Liver (tissue), 9 donors: ENCODE measurements around the gene MED31. TPM values are rescaled to one million over a fixed set of nuclear protein-coding genes. Genes with fewer than 3 reads are reported as not detected.

Source experiments
- DNase-seq: peaks from one replicate; pipeline ENCODE4 v3.0.0-alpha.2; 2017; ENCODE audit warnings: low spot score
- H3K27ac ChIP-seq, 2 donors: one replicate each; pipeline ENCODE4 v1.7.0; 2013; ENCODE audit warnings: inconsistent platforms in 2 of 2, low read length in 2 of 2, control low read depth in 1 of 2, low read depth in 1 of 2, mild to moderate bottlenecking in 1 of 2
- H3K27me3 ChIP-seq, 4 donors: one replicate each; pipeline versions ENCODE4 v1.6.1 to v1.7.0; 2013; ENCODE audit warnings: low read length in 3 of 4, inconsistent platforms in 1 of 4, mild to moderate bottlenecking in 1 of 4, moderate library complexity in 1 of 4; ENCODE audit not compliant: control insufficient read depth in 4 of 4, insufficient read depth in 4 of 4
- H3K36me3 ChIP-seq, 4 donors: one replicate each; pipeline versions ENCODE4 v1.6.1 to v1.7.0; 2013; ENCODE audit warnings: low read length in 3 of 4, mild to moderate bottlenecking in 3 of 4, low read depth in 1 of 4, moderate library complexity in 1 of 4; ENCODE audit not compliant: control insufficient read depth in 4 of 4, insufficient read depth in 3 of 4
- H3K4me1 ChIP-seq, 4 donors: one replicate each; pipeline versions ENCODE4 v1.6.1 to v1.7.0; 2013; ENCODE audit warnings: low read length in 3 of 4, mild to moderate bottlenecking in 3 of 4, moderate library complexity in 1 of 4; ENCODE audit not compliant: control insufficient read depth in 4 of 4, insufficient read depth in 4 of 4
- H3K4me3 ChIP-seq, 3 donors: one replicate each; pipeline versions ENCODE4 v1.6.1 to v1.7.0; 2013; ENCODE audit warnings: low read length in 3 of 3, control low read depth in 1 of 3, low read depth in 1 of 3, mild to moderate bottlenecking in 1 of 3
- H3K9ac ChIP-seq, 2 donors: one replicate each; pipeline ENCODE4 v1.7.0; 2013; ENCODE audit warnings: low read length in 2 of 2, mild to moderate bottlenecking in 2 of 2, moderate library complexity in 2 of 2, control low read depth in 1 of 2, low read depth in 1 of 2
- H3K9me3 ChIP-seq, 4 donors: one replicate each; pipeline versions ENCODE4 v1.6.1 to v1.7.0; 2013; ENCODE audit warnings: low read length in 3 of 4; ENCODE audit not compliant: control insufficient read depth in 4 of 4
- EGR1 ChIP-seq, 2 donors: IDR thresholded peaks; 2 replicates each; pipeline ENCODE4 v1.6.1; 2016 to 2018; ENCODE audit warnings: antibody characterized with exemption in 2 of 2, low read depth in 2 of 2
- FOXA1 ChIP-seq: IDR thresholded peaks from 2 replicates; pipeline ENCODE4 v1.6.1; 2016; ENCODE audit warnings: antibody characterized with exemption
- GABPA ChIP-seq, 2 donors: IDR thresholded peaks in 1 of 2; conservative IDR thresholded peaks in 1 of 2; 2 replicates each; pipeline ENCODE4 v1.6.1; 2016; ENCODE audit warnings: antibody characterized with exemption in 2 of 2, mild to moderate bottlenecking in 1 of 2, moderate library complexity in 1 of 2
- HNF4G ChIP-seq: IDR thresholded peaks from 2 replicates; pipeline ENCODE4 v1.6.1; 2016; ENCODE audit warnings: antibody characterized with exemption
- JUND ChIP-seq, 2 donors: IDR thresholded peaks; 2 replicates each; pipeline ENCODE4 v1.6.1; 2016; ENCODE audit warnings: antibody characterized with exemption in 2 of 2
- RAD21 ChIP-seq, 2 donors: IDR thresholded peaks; 2 replicates each; pipeline ENCODE4 v1.6.1; 2016; ENCODE audit warnings: antibody characterized with exemption in 2 of 2, mild to moderate bottlenecking in 2 of 2
- SP1 ChIP-seq: IDR thresholded peaks from 2 replicates; pipeline ENCODE4 v1.6.1; 2018; ENCODE audit warnings: antibody characterized with exemption, mild to moderate bottlenecking
- TAF1 ChIP-seq: conservative IDR thresholded peaks from 2 replicates; pipeline ENCODE4 v1.6.1; 2016; ENCODE audit warnings: antibody characterized with exemption, mild to moderate bottlenecking
- YY1 ChIP-seq: IDR thresholded peaks from 2 replicates; pipeline ENCODE4 v1.6.1; 2016; ENCODE audit warnings: antibody characterized with exemption, mild to moderate bottlenecking
- WGBS: extraction: QIAGEN DNeasy Blood & Tissue Kit; methylation state at CpG from one replicate; pipeline ENCODE4 v1.1.7; 2013; 5-methylcytosine and 5-hydroxymethylcytosine counted together
- polyA plus RNA-seq, 2 donors: library from polyadenylated mRNA; stranded (reverse) in 1 of 2; unstranded in 1 of 2; fragments of 200-250 nt in 1 of 2; fragments of >200 nt in 1 of 2; fragmentation: Nextera tagmentation in 1 of 2; extraction: Ambion mirVana in 1 of 2; gene quantifications; one replicate each; pipeline versions ENCODE4 v1.2.1 to v1.2.3, GENCODE V29; 2013 to 2015
- total RNA-seq, 2 donors: library from RNA; depleted of rRNA; stranded (reverse); fragments of >200 nt; gene quantifications; one replicate each; pipeline ENCODE4 v1.2.3, GENCODE V29; 2014
- TF ChIP-seq, protein P1 (sequence below): IDR thresholded peaks from 2 replicates; pipeline ENCODE4 v1.6.1; 2016; ENCODE audit warnings: antibody characterized with exemption
- TF ChIP-seq, protein P2 (sequence below): IDR thresholded peaks from 2 replicates; pipeline ENCODE4 v1.6.1; 2016; ENCODE audit warnings: antibody characterized with exemption, mild to moderate bottlenecking
- TF ChIP-seq, protein P3 (sequence below): IDR thresholded peaks from 2 replicates; pipeline ENCODE4 v1.6.1; 2016; ENCODE audit warnings: antibody characterized with exemption
- TF ChIP-seq, protein P4 (sequence below): IDR thresholded peaks from 2 replicates; pipeline ENCODE4 v1.6.1; 2016; ENCODE audit warnings: antibody characterized with exemption
- TF ChIP-seq, protein P5 (sequence below): fragments of 150-350 bp; IDR thresholded peaks from 2 replicates; pipeline ENCODE4 v1.5.1; 2017; ENCODE audit warnings: improper control_type of control experiment, low read depth, low read length; ENCODE audit not compliant: missing input control
- donor health status: healthy.
- donor health status: healthy.
- donor health status: healthy.
- donor health status: healthy.
- donor health status: healthy.

Gene MED31
- total and polyA plus RNA-seq, 4 donors: 6.9 to 29.8 (median 8.7) TPM

DNA sequence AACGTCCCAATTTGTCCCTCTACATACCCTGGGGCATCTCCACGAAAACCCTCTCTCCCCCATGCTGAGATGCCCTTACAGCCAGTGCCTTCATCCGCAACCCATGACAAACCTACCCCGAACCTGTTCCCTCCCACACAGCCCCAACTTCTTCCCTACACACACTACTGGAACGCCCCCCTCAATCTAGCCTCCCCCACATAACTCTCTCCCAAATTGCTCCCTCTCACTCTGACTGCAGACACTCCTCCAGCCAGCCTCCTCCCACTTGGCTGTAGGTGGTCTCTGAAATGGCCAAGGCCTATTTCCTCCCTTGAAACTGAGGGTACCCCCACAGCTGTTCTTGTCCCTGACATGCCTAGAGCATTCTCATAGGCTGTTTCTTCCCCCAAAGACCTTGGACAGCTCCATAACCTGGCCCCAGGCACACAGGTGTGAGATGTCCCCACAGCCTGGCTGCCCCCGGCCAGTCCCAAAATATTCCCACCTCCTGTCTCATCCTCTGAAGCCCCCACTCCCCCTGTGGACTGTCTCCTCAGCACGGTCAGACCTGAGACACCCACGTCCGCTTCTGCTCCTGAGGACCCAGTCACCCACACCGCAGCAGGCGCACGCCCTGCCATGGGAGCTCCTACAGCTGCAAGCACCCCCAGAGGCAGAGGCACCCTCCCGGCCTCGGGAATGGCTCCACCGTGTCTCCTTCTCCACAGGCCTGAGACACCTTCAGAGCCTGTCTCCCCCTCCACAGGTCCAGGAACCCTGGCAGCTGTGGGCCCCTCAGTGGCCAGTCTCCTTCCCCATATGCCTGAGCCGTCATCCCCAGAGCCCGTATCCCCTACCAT, 14.6 kb downstream of the MED31 start:
- TF ChIP-seq, protein P1, sequence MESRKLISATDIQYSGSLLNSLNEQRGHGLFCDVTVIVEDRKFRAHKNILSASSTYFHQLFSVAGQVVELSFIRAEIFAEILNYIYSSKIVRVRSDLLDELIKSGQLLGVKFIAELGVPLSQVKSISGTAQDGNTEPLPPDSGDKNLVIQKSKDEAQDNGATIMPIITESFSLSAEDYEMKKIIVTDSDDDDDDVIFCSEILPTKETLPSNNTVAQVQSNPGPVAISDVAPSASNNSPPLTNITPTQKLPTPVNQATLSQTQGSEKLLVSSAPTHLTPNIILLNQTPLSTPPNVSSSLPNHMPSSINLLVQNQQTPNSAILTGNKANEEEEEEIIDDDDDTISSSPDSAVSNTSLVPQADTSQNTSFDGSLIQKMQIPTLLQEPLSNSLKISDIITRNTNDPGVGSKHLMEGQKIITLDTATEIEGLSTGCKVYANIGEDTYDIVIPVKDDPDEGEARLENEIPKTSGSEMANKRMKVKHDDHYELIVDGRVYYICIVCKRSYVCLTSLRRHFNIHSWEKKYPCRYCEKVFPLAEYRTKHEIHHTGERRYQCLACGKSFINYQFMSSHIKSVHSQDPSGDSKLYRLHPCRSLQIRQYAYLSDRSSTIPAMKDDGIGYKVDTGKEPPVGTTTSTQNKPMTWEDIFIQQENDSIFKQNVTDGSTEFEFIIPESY: no peak
- no peak for TF ChIP-seq SP1
- no peak for TF ChIP-seq YY1
- TF ChIP-seq, protein P2, sequence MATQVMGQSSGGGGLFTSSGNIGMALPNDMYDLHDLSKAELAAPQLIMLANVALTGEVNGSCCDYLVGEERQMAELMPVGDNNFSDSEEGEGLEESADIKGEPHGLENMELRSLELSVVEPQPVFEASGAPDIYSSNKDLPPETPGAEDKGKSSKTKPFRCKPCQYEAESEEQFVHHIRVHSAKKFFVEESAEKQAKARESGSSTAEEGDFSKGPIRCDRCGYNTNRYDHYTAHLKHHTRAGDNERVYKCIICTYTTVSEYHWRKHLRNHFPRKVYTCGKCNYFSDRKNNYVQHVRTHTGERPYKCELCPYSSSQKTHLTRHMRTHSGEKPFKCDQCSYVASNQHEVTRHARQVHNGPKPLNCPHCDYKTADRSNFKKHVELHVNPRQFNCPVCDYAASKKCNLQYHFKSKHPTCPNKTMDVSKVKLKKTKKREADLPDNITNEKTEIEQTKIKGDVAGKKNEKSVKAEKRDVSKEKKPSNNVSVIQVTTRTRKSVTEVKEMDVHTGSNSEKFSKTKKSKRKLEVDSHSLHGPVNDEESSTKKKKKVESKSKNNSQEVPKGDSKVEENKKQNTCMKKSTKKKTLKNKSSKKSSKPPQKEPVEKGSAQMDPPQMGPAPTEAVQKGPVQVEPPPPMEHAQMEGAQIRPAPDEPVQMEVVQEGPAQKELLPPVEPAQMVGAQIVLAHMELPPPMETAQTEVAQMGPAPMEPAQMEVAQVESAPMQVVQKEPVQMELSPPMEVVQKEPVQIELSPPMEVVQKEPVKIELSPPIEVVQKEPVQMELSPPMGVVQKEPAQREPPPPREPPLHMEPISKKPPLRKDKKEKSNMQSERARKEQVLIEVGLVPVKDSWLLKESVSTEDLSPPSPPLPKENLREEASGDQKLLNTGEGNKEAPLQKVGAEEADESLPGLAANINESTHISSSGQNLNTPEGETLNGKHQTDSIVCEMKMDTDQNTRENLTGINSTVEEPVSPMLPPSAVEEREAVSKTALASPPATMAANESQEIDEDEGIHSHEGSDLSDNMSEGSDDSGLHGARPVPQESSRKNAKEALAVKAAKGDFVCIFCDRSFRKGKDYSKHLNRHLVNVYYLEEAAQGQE: no peak
- TF ChIP-seq, protein P3, sequence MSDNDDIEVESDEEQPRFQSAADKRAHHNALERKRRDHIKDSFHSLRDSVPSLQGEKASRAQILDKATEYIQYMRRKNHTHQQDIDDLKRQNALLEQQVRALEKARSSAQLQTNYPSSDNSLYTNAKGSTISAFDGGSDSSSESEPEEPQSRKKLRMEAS: no peak
- TF ChIP-seq, protein P4, sequence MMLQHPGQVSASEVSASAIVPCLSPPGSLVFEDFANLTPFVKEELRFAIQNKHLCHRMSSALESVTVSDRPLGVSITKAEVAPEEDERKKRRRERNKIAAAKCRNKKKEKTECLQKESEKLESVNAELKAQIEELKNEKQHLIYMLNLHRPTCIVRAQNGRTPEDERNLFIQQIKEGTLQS: no peak
- no peak for TF ChIP-seq TAF1
- no peak for TF ChIP-seq RAD21 (IDR thresholded peaks at IDR 0.05)
- no peak for TF ChIP-seq EGR1 (IDR thresholded peaks at IDR 0.05; ENCODE audit: low read depth in 2 of 2)
- TF ChIP-seq JUND (IDR thresholded peaks at IDR 0.05): no peak
- no peak for TF ChIP-seq FOXA1
- TF ChIP-seq GABPA (IDR thresholded peaks at IDR 0.05 in 1 of 2, conservative IDR thresholded peaks at IDR 0.05 in 1 of 2): no peak
- DNase-seq: no peak
- 95% methylated on average over 17 of the region's 17 CpGs for WGBS

DNA sequence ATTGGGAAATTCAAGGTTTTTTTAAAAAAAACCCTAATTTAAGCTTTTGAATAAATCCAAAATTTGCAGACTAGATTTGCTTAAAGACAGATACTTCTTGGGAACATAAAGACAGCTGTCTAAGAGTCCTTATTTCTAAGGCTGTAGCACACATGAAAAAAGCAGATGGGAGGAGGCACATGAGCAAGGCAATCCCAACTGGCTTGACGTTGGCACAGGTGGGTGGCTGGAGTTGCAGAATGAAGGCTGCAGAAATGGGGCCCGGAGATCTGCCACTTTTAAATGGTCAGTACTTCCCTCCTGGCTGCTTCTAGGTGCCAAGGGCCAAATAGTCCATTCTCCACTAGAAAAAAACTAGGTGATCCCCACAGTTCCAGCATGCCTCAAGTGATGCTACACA, 15.3 kb downstream of the MED31 start:
- H3K9me3 ChIP-seq: no peaks in the 10 kb centered on the region
- no peak overlapping the region for H3K4me3 ChIP-seq
- TF ChIP-seq, protein P5, sequence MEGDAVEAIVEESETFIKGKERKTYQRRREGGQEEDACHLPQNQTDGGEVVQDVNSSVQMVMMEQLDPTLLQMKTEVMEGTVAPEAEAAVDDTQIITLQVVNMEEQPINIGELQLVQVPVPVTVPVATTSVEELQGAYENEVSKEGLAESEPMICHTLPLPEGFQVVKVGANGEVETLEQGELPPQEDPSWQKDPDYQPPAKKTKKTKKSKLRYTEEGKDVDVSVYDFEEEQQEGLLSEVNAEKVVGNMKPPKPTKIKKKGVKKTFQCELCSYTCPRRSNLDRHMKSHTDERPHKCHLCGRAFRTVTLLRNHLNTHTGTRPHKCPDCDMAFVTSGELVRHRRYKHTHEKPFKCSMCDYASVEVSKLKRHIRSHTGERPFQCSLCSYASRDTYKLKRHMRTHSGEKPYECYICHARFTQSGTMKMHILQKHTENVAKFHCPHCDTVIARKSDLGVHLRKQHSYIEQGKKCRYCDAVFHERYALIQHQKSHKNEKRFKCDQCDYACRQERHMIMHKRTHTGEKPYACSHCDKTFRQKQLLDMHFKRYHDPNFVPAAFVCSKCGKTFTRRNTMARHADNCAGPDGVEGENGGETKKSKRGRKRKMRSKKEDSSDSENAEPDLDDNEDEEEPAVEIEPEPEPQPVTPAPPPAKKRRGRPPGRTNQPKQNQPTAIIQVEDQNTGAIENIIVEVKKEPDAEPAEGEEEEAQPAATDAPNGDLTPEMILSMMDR: no peak
- TF ChIP-seq, protein P2: no peak
- TF ChIP-seq JUND (IDR thresholded peaks at IDR 0.05): no peak
- TF ChIP-seq HNF4G: no peak
- TF ChIP-seq, protein P4: no peak
- TF ChIP-seq GABPA (IDR thresholded peaks at IDR 0.05 in 1 of 2, conservative IDR thresholded peaks at IDR 0.05 in 1 of 2): no peak
- TF ChIP-seq YY1: no peak
- TF ChIP-seq, protein P3: no peak
- H3K4me1 ChIP-seq: peaks cover 3 to 21% (median 12%) of the 10 kb centered on the region in 4 donors
- no peak overlapping the region for H3K9ac ChIP-seq
- H3K27ac ChIP-seq: no peak overlapping the region
- no peaks in the 10 kb centered on the region for H3K27me3 ChIP-seq
- 86% methylated on average over 2 of the region's 2 CpGs for WGBS
- peaks cover 0 to 19% (median 16%) of the 10 kb centered on the region in 4 donors for H3K36me3 ChIP-seq
- DNase-seq: no peak

More for the DNA sequence above, 14.6 kb downstream of the MED31 start:
- peaks cover 3 to 26% (median 17%) of the 10 kb centered on the region in 4 donors for H3K4me1 ChIP-seq
- H3K36me3 ChIP-seq: peaks cover 0 to 15% (median 12%) of the 10 kb centered on the region in 4 donors
- H3K9ac ChIP-seq: no peak overlapping the region
- H3K4me3 ChIP-seq: no peak overlapping the region
- H3K27ac ChIP-seq: no peak overlapping the region
- H3K27me3 ChIP-seq: no peaks in the 10 kb centered on the region
- no peaks in the 10 kb centered on the region for H3K9me3 ChIP-seq
